ENCODE data around the gene ANGPT4. TPM values are rescaled to one million over a fixed set of nuclear protein-coding genes. Genes with fewer than 3 reads are reported as not detected.

ANGPT4 gene
- total and polyA plus RNA-seq, 8 donors = 0.05 to 1.8 (median 0.18) TPM; not detected in 4

DNA sequence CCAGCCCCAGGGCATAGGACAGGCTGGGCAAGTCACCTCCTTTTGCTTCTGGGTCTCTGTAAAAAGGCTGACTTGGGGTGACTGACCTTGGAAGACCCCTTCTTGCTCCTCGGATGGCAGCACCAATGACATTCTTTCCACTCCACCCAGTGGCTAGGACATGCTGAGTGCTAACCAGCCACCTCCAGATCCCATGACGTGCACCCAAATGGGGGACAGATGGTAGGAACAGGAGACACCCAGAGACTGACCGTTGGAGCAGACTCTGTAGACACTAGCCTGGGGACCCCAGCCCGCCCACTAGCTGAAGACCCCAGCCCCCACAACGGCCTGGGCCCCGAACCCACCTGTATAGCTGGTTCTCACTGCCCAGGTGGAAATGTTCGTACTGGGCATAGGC lies 38.3 kb downstream of the ANGPT4 start:
- Histone ChIP-seq H3K27me3 (peaks cover 0 to 19% (median 0%) of the 10 kb centered on the region in 3 donors), H3K4me3 (no peak overlapping the region), H3K4me1 (no peaks in the 10 kb centered on the region), H3K9me3 (no peaks in the 10 kb centered on the region), H3K36me3 (no peaks in the 10 kb centered on the region), H3K27ac (no peak overlapping the region)
- DNase-seq = no peak
- TF ChIP-seq EP300 (IDR thresholded peaks at IDR 0.05) (no peak), POLR2AphosphoS5 (IDR thresholded peaks at IDR 0.05) (no peak), POLR2A (IDR thresholded peaks at IDR 0.05) (no peak), CTCF (IDR thresholded peaks at IDR 0.05) (no peak)
- WGBS, 5 donors = 66 to 89% (median 76%) methylated on average over 6 to 7 of the region's 7 CpGs
- intact Hi-C loops (cut with DNase I; ENCODE audit: low total_unique reads) = no loop called here

DNA sequence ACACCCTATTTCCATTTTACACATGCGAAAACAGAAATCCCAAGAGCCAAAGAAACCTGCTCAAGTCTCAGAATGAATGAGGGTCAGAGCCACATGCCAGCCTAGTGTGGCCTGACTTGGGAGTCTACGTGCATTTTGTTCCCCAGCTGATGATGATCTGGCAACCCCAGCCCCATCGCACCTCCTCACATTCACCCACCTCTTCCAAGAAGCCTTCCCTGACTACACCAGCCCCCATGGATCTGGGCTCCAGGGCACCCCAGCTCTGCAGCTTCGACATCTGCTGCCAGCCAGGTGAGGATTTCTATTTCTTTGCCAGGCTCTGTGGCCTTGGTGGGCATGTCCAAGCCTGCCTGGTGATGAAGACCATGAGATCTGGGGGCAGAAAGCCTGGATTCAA lies 41.0 kb downstream of the ANGPT4 start:
- Histone ChIP-seq H3K4me1 (no peaks in the 10 kb centered on the region), H3K4me3 (no peak overlapping the region), H3K27ac (no peak overlapping the region), H3K36me3 (no peaks in the 10 kb centered on the region), H3K9me3 (no peaks in the 10 kb centered on the region), H3K27me3 (peaks cover 0 to 29% (median 0%) of the 10 kb centered on the region in 3 donors)
- no peak for DNase-seq
- TF ChIP-seq POLR2A (IDR thresholded peaks at IDR 0.05) (no peak), POLR2AphosphoS5 (IDR thresholded peaks at IDR 0.05) (no peak), CTCF (IDR thresholded peaks at IDR 0.05) (no peak), EP300 (IDR thresholded peaks at IDR 0.05) (no peak)
- intact Hi-C loops (cut with DNase I; ENCODE audit: low total_unique reads) = no loop called here
- WGBS, 5 donors = 76 to 93% (median 83%) methylated on average over 4 of the region's 4 CpGs

DNA sequence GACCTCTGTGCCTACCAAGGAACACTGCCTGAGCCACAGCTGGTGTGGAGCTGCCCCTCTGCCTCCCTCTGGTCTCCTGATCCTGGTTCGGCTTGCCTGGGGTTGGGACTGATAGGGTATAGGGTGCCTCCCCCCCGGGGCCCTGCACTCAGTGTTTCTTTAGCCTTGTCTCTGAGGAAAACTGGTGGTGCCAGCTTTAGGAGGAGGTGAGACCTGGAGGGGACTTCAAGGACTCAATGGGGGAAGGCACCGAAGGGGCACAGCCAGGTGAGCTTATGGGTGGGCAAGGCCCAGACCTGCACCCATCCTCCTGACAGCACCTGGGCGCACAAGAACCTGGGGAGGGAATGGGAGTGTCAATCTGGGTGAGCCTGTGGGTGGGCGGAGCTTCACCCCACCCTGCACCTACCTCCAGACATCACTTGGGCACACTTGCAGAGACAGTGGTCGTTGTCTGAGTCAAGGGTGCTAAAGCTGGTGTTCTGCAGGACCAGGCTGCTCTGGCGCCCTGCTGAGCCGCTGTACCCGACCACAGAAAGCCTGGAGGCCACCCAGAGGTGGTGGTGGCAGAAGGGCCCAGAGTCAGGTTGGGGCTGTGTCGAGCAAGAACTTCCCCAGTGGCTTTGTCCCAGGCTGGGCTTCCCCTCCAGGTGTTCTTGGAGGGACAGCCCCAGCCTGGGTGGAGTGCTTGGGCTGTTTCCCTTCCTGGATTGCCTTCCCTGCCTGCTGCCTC lies 42.1 kb downstream of the ANGPT4 start:
- Histone ChIP-seq H3K36me3 (no peaks in the 10 kb centered on the region), H3K4me1 (no peaks in the 10 kb centered on the region), H3K9me3 (no peaks in the 10 kb centered on the region), H3K4me3 (no peak overlapping the region), H3K27me3 (peaks cover 0 to 37% (median 0%) of the 10 kb centered on the region in 3 donors), H3K27ac (no peak overlapping the region)
- no peak for DNase-seq
- intact Hi-C loops (cut with DNase I; ENCODE audit: low total_unique reads) = no loop called here
- no peak for TF ChIP-seq POLR2A (IDR thresholded peaks at IDR 0.05)
- TF ChIP-seq CTCF (IDR thresholded peaks at IDR 0.05) = no peak
- no peak for TF ChIP-seq EP300 (IDR thresholded peaks at IDR 0.05)
- no peak for TF ChIP-seq POLR2AphosphoS5 (IDR thresholded peaks at IDR 0.05)
- WGBS, 5 donors = 42 to 71% (median 63%) methylated on average over 7 to 10 of the region's 10 CpGs

DNA sequence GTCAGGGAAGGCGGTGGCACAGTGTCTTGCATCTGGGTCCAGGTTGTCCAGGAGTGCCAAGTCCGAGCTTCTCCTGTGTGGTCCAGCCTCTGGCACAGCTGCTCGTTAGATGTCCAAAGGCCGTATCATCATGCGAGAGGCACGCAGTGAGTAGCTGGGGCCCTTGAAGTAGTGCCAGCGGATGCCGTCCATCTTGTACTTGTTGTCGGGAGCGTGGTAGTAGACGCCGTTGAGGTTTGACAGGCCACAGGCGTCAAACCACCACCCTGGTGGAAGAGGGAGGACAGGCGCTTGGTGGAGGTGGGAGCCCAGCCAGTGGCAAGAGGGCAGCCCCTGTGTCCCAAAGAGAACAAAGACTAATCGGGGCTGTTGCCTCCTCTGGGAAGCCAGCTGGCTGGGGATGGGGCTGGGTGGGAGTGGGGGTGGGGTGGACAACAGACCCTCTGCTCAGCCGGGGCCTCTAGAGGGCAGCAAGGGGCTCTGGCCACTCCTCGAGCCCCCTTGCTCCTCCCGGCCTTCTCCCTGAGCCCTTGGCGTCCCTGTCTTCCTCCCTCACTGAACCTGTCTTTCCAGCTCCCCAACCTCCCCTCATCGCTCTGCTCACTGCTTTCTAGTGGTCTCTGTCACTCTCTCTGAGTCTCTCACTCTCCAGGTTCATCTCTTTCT lies 43.1 kb downstream of the ANGPT4 start:
- DNase-seq = no peak
- whole genome bisulfite sequencing, 5 donors = 65 to 71% (median 68%) methylated on average over 20 of the region's 20 CpGs
- no peaks in the 10 kb centered on the region for H3K9me3 ChIP-seq
- peaks cover 0 to 38% (median 0%) of the 10 kb centered on the region in 3 donors for H3K27me3 ChIP-seq
- H3K27ac ChIP-seq = no peak overlapping the region
- intact Hi-C loops (cut with DNase I; ENCODE audit: low total_unique reads) = no loop called here
- no peak overlapping the region for H3K4me3 ChIP-seq
- no peak for TF ChIP-seq EP300 (IDR thresholded peaks at IDR 0.05)
- no peak for TF ChIP-seq POLR2AphosphoS5 (IDR thresholded peaks at IDR 0.05)
- TF ChIP-seq CTCF (IDR thresholded peaks at IDR 0.05) = no peak
- no peak for TF ChIP-seq POLR2A (IDR thresholded peaks at IDR 0.05)
- H3K36me3 ChIP-seq = no peaks in the 10 kb centered on the region
- H3K4me1 ChIP-seq = no peaks in the 10 kb centered on the region

Data from stomach (tissue), 9 donors.